Liver (tissue), 9 donors: ENCODE results near the gene MSX2. TPM values are rescaled to one million over a fixed set of nuclear protein-coding genes. Genes with fewer than 3 reads are reported as not detected.

ENCODE experiments used
- DNase-seq: peaks from one replicate; pipeline ENCODE4 v3.0.0-alpha.2; 2017; ENCODE audit warnings: low spot score
- H3K27ac ChIP-seq, 2 donors: one replicate each; pipeline ENCODE4 v1.7.0; 2013; ENCODE audit warnings: inconsistent platforms in 2 of 2, low read length in 2 of 2, control low read depth in 1 of 2, low read depth in 1 of 2, mild to moderate bottlenecking in 1 of 2
- H3K27me3 ChIP-seq, 4 donors: one replicate each; pipeline versions ENCODE4 v1.6.1 to v1.7.0; 2013; ENCODE audit warnings: low read length in 3 of 4, inconsistent platforms in 1 of 4, mild to moderate bottlenecking in 1 of 4, moderate library complexity in 1 of 4; ENCODE audit not compliant: control insufficient read depth in 4 of 4, insufficient read depth in 4 of 4
- H3K36me3 ChIP-seq, 4 donors: one replicate each; pipeline versions ENCODE4 v1.6.1 to v1.7.0; 2013; ENCODE audit warnings: low read length in 3 of 4, mild to moderate bottlenecking in 3 of 4, low read depth in 1 of 4, moderate library complexity in 1 of 4; ENCODE audit not compliant: control insufficient read depth in 4 of 4, insufficient read depth in 3 of 4
- H3K4me1 ChIP-seq, 4 donors: one replicate each; pipeline versions ENCODE4 v1.6.1 to v1.7.0; 2013; ENCODE audit warnings: low read length in 3 of 4, mild to moderate bottlenecking in 3 of 4, moderate library complexity in 1 of 4; ENCODE audit not compliant: control insufficient read depth in 4 of 4, insufficient read depth in 4 of 4
- H3K4me3 ChIP-seq, 3 donors: one replicate each; pipeline versions ENCODE4 v1.6.1 to v1.7.0; 2013; ENCODE audit warnings: low read length in 3 of 3, control low read depth in 1 of 3, low read depth in 1 of 3, mild to moderate bottlenecking in 1 of 3
- H3K9ac ChIP-seq, 2 donors: one replicate each; pipeline ENCODE4 v1.7.0; 2013; ENCODE audit warnings: low read length in 2 of 2, mild to moderate bottlenecking in 2 of 2, moderate library complexity in 2 of 2, control low read depth in 1 of 2, low read depth in 1 of 2
- H3K9me3 ChIP-seq, 4 donors: one replicate each; pipeline versions ENCODE4 v1.6.1 to v1.7.0; 2013; ENCODE audit warnings: low read length in 3 of 4; ENCODE audit not compliant: control insufficient read depth in 4 of 4
- CTCF ChIP-seq: fragments of 150-350 bp; IDR thresholded peaks from 2 replicates; pipeline ENCODE4 v1.5.1; 2017; ENCODE audit warnings: improper control_type of control experiment, low read depth, low read length; ENCODE audit not compliant: missing input control
- EGR1 ChIP-seq, 2 donors: IDR thresholded peaks; 2 replicates each; pipeline ENCODE4 v1.6.1; 2016 to 2018; ENCODE audit warnings: antibody characterized with exemption in 2 of 2, low read depth in 2 of 2
- FOXA1 ChIP-seq: IDR thresholded peaks from 2 replicates; pipeline ENCODE4 v1.6.1; 2016; ENCODE audit warnings: antibody characterized with exemption
- FOXA2 ChIP-seq: IDR thresholded peaks from 2 replicates; pipeline ENCODE4 v1.6.1; 2016; ENCODE audit warnings: antibody characterized with exemption
- GABPA ChIP-seq, 2 donors: IDR thresholded peaks in 1 of 2; conservative IDR thresholded peaks in 1 of 2; 2 replicates each; pipeline ENCODE4 v1.6.1; 2016; ENCODE audit warnings: antibody characterized with exemption in 2 of 2, mild to moderate bottlenecking in 1 of 2, moderate library complexity in 1 of 2
- HNF4A ChIP-seq, 2 donors: conservative IDR thresholded peaks; 2 replicates each; pipeline ENCODE4 v1.6.1; 2016; ENCODE audit warnings: antibody characterized with exemption in 2 of 2, mild to moderate bottlenecking in 2 of 2
- HNF4G ChIP-seq: IDR thresholded peaks from 2 replicates; pipeline ENCODE4 v1.6.1; 2016; ENCODE audit warnings: antibody characterized with exemption
- JUND ChIP-seq, 2 donors: IDR thresholded peaks; 2 replicates each; pipeline ENCODE4 v1.6.1; 2016; ENCODE audit warnings: antibody characterized with exemption in 2 of 2
- MAX ChIP-seq: IDR thresholded peaks from 2 replicates; pipeline ENCODE4 v1.6.1; 2016; ENCODE audit warnings: antibody characterized with exemption
- RAD21 ChIP-seq, 2 donors: IDR thresholded peaks; 2 replicates each; pipeline ENCODE4 v1.6.1; 2016; ENCODE audit warnings: antibody characterized with exemption in 2 of 2, mild to moderate bottlenecking in 2 of 2
- SP1 ChIP-seq: IDR thresholded peaks from 2 replicates; pipeline ENCODE4 v1.6.1; 2018; ENCODE audit warnings: antibody characterized with exemption, mild to moderate bottlenecking
- TAF1 ChIP-seq: conservative IDR thresholded peaks from 2 replicates; pipeline ENCODE4 v1.6.1; 2016; ENCODE audit warnings: antibody characterized with exemption, mild to moderate bottlenecking
- ZBTB33 ChIP-seq: IDR thresholded peaks from 2 replicates; pipeline ENCODE4 v1.6.1; 2016; ENCODE audit warnings: antibody characterized with exemption
- WGBS: extraction: QIAGEN DNeasy Blood & Tissue Kit; methylation state at CpG from one replicate; pipeline ENCODE4 v1.1.7; 2013; 5-methylcytosine and 5-hydroxymethylcytosine counted together
- polyA plus RNA-seq, 2 donors: library from polyadenylated mRNA; stranded (reverse) in 1 of 2; unstranded in 1 of 2; fragments of 200-250 nt in 1 of 2; fragments of >200 nt in 1 of 2; fragmentation: Nextera tagmentation in 1 of 2; extraction: Ambion mirVana in 1 of 2; gene quantifications; one replicate each; pipeline versions ENCODE4 v1.2.1 to v1.2.3, GENCODE V29; 2013 to 2015
- total RNA-seq, 2 donors: library from RNA; depleted of rRNA; stranded (reverse); fragments of >200 nt; gene quantifications; one replicate each; pipeline ENCODE4 v1.2.3, GENCODE V29; 2014
- donor health status: healthy.
- donor health status: healthy.
- donor health status: healthy.
- donor health status: healthy.
- donor health status: healthy.

The MSX2 gene
- total and polyA plus RNA-seq, 4 donors = 0.08 to 0.09 TPM; not detected in 2

DNA sequence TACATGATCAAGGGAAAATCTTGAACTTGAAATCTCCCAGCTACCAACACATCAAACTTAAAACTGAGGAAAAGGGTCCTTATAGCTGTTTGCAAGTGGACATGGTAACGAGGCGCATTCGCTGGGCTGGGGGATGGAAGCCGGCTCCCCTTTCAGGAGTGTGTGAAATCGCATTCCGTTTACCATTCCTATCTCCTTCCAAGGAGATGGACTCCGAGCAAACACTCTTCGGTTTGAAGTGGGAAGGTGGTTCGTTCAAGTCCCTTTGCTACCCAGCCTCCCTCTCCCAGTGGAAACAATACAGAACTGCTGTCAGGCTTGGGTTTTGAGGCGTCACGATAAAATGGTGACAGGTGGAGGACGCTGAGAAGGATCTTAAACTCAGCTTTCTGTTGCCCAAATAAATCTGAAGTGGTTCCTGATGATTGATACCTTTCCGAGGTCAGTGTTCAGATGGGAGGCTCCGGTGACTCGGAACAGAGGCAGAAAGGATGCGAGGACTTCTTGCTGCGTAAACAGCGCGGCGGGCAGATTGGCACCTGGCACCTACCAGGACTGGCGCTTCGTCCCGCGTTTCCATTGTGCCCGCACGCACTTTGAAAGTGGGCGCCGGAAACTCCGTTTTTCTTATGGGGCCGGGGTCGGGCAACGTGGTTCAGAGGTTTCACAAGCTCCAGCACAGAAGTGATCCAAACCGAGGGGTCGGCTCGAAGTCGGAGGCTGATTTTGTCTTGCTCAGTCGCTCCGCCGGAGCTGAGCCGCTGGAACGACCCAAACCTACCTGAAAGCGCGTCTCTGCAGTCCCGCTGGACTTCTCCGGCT lies 7.0 kb downstream of the MSX2 start (continued):
- TF ChIP-seq CTCF = no peak
- TF ChIP-seq FOXA2 = no peak
- TF ChIP-seq HNF4A (conservative IDR thresholded peaks at IDR 0.05) = no peak

- Histone ChIP-seq H3K36me3 (no peaks in the 10 kb centered on the region), H3K4me1 (no peaks in the 10 kb centered on the region), H3K27me3 (peaks cover 15 to 24% (median 17%) of the 10 kb centered on the region in 4 donors), H3K4me3 (no peak overlapping the region), H3K9ac (no peak overlapping the region), H3K9me3 (no peaks in the 10 kb centered on the region), H3K27ac (no peak overlapping the region)
- no peak for DNase-seq
- TF ChIP-seq CTCF (no peak), HNF4G (no peak), GABPA (IDR thresholded peaks at IDR 0.05 in 1 of 2, conservative IDR thresholded peaks at IDR 0.05 in 1 of 2) (no peak), MAX (no peak), ZBTB33 (no peak), RAD21 (IDR thresholded peaks at IDR 0.05) (no peak), TAF1 (no peak), EGR1 (IDR thresholded peaks at IDR 0.05; ENCODE audit: low read depth in 2 of 2) (no peak), SP1 (no peak), FOXA1 (no peak), JUND (IDR thresholded peaks at IDR 0.05) (no peak)
- 8% methylated on average over 62 of the region's 62 CpGs for WGBS
Measured at GRCh38 chr5:174732036-174733020, 7.9 kb downstream of the MSX2 start.
